ENCODE measurements around the gene PRSS53.
"Not testable (repeated sequence)": the region's sequence is repeated elsewhere in the genome, so short reads cannot be mapped to it uniquely, and the experiment has no call there.

The PRSS53 gene

DNA sequence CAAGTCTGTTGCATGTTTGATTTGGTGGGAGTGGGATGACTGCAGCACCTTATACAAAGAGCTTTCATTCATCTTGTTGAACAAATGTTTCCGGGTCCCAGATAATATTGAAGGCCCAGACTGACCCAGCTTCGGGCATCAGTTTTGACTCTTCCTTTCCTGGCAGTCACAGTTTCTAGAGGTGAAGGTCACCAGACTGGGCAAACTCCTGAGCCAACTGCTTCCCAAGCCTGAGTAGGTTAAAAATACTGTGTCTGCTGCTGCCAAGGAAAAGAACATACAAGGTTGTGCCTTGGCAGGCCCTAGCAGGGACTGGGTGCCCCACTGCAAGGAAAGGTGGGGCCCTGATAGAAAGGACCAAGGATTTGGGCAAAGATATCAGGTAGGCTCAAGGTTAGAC, 24.0 kb upstream of the PRSS53 start:
- no peak overlapping the region for H3K4me3 ChIP-seq (ENCODE audit: low read length)
- H3K36me3 ChIP-seq (ENCODE audit: control insufficient read depth, insufficient read depth, low read length), result peaks cover 27% of the 10 kb centered on the region
- H3K27me3 ChIP-seq (ENCODE audit: control insufficient read depth, insufficient read depth, low read length), result no peaks in the 10 kb centered on the region
- H3K27ac ChIP-seq (ENCODE audit: low read depth, low read length), result no peak overlapping the region
- no peaks in the 10 kb centered on the region for H3K4me1 ChIP-seq (ENCODE audit: control insufficient read depth, insufficient read depth, low read length)
- no peak overlapping the region for H3K9ac ChIP-seq (ENCODE audit: low read length)

- no peaks in the 10 kb centered on the region for H3K27me3 ChIP-seq (ENCODE audit: control insufficient read depth, insufficient read depth, low read length)
- H3K4me3 ChIP-seq (ENCODE audit: low read length), result no peak overlapping the region
- no peak overlapping the region for H3K9ac ChIP-seq (ENCODE audit: low read length)
- no peak overlapping the region for H3K27ac ChIP-seq (ENCODE audit: low read depth, low read length)
- no peaks in the 10 kb centered on the region for H3K4me1 ChIP-seq (ENCODE audit: control insufficient read depth, insufficient read depth, low read length)
- H3K36me3 ChIP-seq (ENCODE audit: control insufficient read depth, insufficient read depth, low read length), result peaks cover 27% of the 10 kb centered on the region
Observed at GRCh38 chr16:31111881-31112466, 23.2 kb upstream of the PRSS53 start.

DNA sequence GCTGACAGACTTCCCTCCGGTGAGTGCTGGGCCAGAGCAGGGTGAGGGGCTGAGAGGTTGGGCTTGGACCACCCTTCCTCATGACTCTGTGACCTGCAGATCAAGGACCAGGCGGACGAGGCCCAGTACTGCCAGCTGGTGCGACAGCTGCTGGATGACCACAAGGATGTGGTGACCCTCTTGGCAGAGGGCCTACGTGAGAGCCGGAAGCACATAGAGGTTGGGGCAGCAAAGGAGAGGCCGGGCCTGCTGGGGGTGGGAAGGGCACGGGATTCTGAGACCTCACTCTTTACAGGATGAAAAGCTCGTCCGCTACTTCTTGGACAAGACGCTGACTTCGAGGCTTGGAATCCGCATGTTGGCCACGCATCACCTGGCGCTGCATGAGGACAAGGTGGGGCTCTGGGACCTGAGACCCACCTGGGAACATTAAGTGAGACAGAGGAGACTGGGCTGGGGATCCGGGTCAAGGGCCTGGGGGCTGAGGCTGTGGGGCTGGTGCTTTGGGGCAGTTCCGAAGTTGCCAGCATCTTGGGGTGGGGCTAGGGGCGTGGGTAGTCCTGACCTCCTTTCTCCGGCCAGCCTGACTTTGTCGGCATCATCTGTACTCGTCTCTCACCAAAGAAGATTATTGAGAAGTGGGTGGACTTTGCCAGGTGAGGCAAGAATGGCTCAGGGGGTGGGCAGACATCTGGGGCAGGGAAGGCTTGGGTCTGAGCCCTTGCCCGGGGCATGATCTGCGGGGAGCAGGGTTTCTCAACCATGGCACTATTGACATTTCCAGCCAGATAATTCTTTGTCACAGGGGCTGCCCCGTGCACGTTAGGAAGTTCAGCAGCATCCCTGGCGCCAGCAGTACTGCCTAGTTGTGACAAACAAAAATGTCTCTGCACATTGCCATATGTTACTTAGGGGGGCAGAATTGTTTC, 21.6 kb upstream of the PRSS53 start:
- Histone ChIP-seq H3K27me3 (ENCODE audit: control insufficient read depth, insufficient read depth, low read length) (no peaks in the 10 kb centered on the region), H3K27ac (ENCODE audit: low read depth, low read length) (no peak overlapping the region), H3K36me3 (ENCODE audit: control insufficient read depth, insufficient read depth, low read length) (peaks cover 27% of the 10 kb centered on the region), H3K9ac (ENCODE audit: low read length) (no peak overlapping the region), H3K4me3 (ENCODE audit: low read length) (no peak overlapping the region), H3K4me1 (ENCODE audit: control insufficient read depth, insufficient read depth, low read length) (peaks cover 3% of the 10 kb centered on the region)

- Histone ChIP-seq H3K4me1 (ENCODE audit: control insufficient read depth, insufficient read depth, low read length) (peaks cover 3% of the 10 kb centered on the region), H3K4me3 (ENCODE audit: low read length) (no peak overlapping the region), H3K27ac (ENCODE audit: low read depth, low read length) (no peak overlapping the region), H3K9ac (ENCODE audit: low read length) (no peak overlapping the region), H3K36me3 (ENCODE audit: control insufficient read depth, insufficient read depth, low read length) (peaks cover 27% of the 10 kb centered on the region), H3K27me3 (ENCODE audit: control insufficient read depth, insufficient read depth, low read length) (no peaks in the 10 kb centered on the region)
Observed at GRCh38 chr16:31109622-31110021, 20.9 kb upstream of the PRSS53 start.

GRCh38 chr16:31108794-31109558, 20.2 kb upstream of the PRSS53 start:
- Histone ChIP-seq H3K36me3 (ENCODE audit: control insufficient read depth, insufficient read depth, low read length) (peaks cover 27% of the 10 kb centered on the region), H3K27ac (ENCODE audit: low read depth, low read length) (no peak overlapping the region), H3K4me3 (ENCODE audit: low read length) (peak overlapping the region; percentile 82), H3K27me3 (ENCODE audit: control insufficient read depth, insufficient read depth, low read length) (no peaks in the 10 kb centered on the region), H3K9ac (ENCODE audit: low read length) (peak overlapping the region; percentile 77), H3K4me1 (ENCODE audit: control insufficient read depth, insufficient read depth, low read length) (peaks cover 3% of the 10 kb centered on the region)

DNA sequence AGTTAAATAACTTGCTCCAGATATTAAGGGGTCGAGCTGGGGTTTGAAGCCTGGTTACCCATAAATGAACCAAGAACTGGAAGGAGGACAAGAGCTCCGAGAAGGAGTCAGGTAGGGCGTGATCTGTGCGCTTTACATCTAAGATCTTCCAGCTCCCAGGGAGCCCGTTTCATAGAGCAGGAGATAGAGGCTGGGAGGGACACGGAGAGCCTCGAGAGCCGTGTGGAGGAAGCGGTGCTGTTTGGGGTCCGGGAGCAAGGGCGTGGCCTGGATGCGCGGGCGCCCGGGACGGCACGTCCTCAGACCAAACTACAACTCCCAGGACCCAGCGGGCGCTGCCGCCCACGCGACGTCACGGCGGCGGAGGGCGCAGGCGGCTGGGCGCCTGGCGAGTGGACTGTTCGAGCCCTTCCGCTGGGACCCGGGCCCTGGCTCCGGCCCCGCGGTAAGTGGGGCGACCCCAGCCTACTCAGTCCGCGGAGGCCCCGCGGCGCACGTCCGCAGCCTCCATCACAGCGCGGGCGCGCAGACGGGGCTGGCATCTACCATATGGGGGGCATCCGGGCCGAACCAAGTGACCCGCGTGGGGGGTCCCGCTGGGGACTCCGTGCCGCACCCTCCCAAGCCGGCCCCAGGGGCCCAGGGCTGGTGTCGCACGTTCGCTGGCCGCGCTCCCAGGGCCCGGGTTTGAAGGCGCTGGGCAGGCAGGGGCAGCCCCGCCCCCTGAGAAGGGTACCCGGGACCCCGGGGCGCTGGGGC, 19.5 kb upstream of the PRSS53 start, which contains the start of gene BCKDK:
TSS of gene BCKDK (plus strand) at position 352 of the 759 bp plus-strand sequence. CDS start 838 bp downstream, outside the sequence.
- Histone ChIP-seq H3K9ac (ENCODE audit: low read length) (peak within 1 kb of the TSS; percentile 77), H3K27me3 (ENCODE audit: control insufficient read depth, insufficient read depth, low read length) (no peaks in the 10 kb centered on the region), H3K27ac (ENCODE audit: low read depth, low read length) (peak within 1 kb of the TSS; percentile 75), H3K36me3 (ENCODE audit: control insufficient read depth, insufficient read depth, low read length) (peaks cover 27% of the 10 kb centered on the region), H3K4me3 (ENCODE audit: low read length) (peak within 1 kb of the TSS; percentile 82), H3K4me1 (ENCODE audit: control insufficient read depth, insufficient read depth, low read length) (peaks cover 3% of the 10 kb centered on the region)

DNA sequence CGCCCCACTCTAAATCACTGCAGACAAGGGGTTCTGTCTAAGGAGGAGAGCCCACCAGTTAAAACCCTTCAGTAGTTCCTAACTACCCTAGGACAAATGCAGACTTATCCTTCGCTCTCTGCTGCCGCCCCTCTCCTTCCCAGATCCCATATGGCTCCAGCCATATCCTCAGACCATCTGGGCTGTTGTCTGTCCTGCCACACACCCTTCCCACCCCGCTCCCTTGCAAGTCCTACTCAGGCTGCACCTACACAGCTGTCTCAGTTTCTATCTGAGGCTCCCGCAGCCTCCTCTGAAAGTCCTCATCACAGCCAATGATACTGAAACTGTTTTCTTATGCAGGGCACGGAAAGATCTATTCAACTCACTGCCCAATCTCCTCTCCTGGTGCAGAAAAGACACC, 18.7 kb upstream of the PRSS53 start:
- Histone ChIP-seq H3K4me3 (ENCODE audit: low read length) (no peak overlapping the region), H3K9ac (ENCODE audit: low read length) (no peak overlapping the region), H3K4me1 (ENCODE audit: control insufficient read depth, insufficient read depth, low read length) (peaks cover 3% of the 10 kb centered on the region), H3K36me3 (ENCODE audit: control insufficient read depth, insufficient read depth, low read length) (peaks cover 24% of the 10 kb centered on the region), H3K27ac (ENCODE audit: low read depth, low read length) (peak overlapping the region; percentile 75), H3K27me3 (ENCODE audit: control insufficient read depth, insufficient read depth, low read length) (no peaks in the 10 kb centered on the region)

DNA sequence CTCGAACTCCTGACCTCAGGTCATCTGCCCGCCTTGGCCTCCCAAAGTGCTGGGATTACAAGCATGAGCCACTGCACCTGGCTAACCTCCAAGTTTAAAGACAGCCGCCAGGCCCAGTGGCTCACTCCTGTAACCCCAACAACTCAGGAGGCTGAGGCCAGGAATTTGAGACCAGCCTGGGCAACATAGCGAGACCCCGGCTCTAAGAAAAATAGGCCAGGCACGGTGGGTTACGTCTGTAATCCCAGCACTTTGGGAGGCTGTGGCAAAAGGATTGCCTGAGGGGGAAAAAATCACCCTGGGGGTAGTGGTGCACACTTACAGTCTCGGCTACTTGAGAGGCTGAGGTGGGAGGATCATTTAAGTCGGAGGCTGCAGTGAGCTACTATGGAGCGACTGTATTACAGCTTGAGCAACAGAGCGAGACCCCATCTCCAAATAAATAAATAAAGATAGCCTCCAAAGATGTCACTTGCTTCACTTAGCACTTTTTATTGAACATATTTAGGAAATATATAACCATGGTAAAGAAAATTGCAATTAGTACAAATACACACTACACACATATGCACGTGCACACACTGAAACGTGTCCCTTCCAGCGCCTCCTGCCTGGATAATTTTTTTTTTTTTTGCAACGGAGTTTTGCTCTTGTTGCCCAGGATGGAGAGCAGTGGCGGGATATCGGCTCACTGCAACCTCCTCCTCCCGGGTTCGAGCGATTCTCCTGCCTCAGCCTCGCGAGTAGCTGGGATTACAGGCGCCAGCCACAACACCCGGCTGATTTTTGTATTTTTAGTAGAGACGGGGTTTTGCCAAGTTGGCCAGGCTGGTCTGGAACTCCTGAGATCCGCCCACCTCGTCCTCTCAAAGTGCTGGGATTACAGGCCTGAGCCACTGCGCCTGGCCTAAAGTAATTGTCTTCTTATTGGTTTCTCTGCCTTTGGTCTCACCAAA, 18.0 kb upstream of the PRSS53 start:
- no peak overlapping the region for H3K27ac ChIP-seq (ENCODE audit: low read depth, low read length)
- peaks cover 3% of the 10 kb centered on the region for H3K4me1 ChIP-seq (ENCODE audit: control insufficient read depth, insufficient read depth, low read length)
- H3K9ac ChIP-seq (ENCODE audit: low read length), result no peak overlapping the region
- peaks cover 17% of the 10 kb centered on the region for H3K36me3 ChIP-seq (ENCODE audit: control insufficient read depth, insufficient read depth, low read length)
- no peak overlapping the region for H3K4me3 ChIP-seq (ENCODE audit: low read length)
- H3K27me3 ChIP-seq (ENCODE audit: control insufficient read depth, insufficient read depth, low read length), result no peaks in the 10 kb centered on the region

DNA sequence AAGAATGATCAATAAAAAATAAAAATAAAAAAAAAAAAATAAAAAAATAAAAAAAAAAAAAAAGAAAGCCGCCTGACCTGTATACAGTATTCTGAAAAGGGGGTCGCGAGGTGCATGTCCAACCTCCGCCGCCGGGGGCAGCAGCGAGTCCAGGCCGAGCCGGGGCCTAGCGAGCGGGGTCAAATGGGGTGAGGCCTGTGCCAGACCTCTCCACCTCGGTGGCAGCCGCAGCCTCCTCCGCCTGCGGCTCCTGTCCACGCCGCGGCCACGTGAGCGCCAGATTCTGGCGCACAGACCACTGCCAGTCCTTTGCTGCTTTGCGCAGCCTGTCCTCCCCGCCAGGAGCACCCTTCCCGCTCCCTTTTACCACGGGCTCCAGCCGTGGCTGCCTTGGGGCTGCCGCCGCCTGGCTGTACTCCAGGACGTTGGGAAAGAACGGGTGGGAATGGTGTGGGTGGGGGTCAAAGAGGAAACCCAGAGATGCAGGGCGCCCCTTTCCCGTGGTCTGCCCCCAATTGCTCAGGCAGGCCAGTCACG, 17.0 kb upstream of the PRSS53 start:
- Histone ChIP-seq H3K9ac (ENCODE audit: low read length) (no peak overlapping the region), H3K36me3 (ENCODE audit: control insufficient read depth, insufficient read depth, low read length) (peaks cover 15% of the 10 kb centered on the region), H3K4me3 (ENCODE audit: low read length) (peak overlapping the region; percentile 44), H3K4me1 (ENCODE audit: control insufficient read depth, insufficient read depth, low read length) (peaks cover 3% of the 10 kb centered on the region), H3K27ac (ENCODE audit: low read depth, low read length) (peak overlapping the region; percentile 55), H3K27me3 (ENCODE audit: control insufficient read depth, insufficient read depth, low read length) (no peaks in the 10 kb centered on the region)

GRCh38 chr16:31100876-31101641, 12.3 kb upstream of the PRSS53 start:
- H3K36me3 ChIP-seq (ENCODE audit: control insufficient read depth, insufficient read depth, low read length); H3K9ac ChIP-seq (ENCODE audit: low read length); H3K4me1 ChIP-seq (ENCODE audit: control insufficient read depth, insufficient read depth, low read length); H3K27ac ChIP-seq (ENCODE audit: low read depth, low read length); H3K4me3 ChIP-seq (ENCODE audit: low read length); H3K27me3 ChIP-seq (ENCODE audit: control insufficient read depth, insufficient read depth, low read length): not testable (repeated sequence)
